GM20431 (cell line): ENCODE results near the gene TRIM39.
"Not testable (repeated sequence)": the region's sequence is repeated elsewhere in the genome, so short reads cannot be mapped to it uniquely, and the experiment has no call there.

Experiments used
- in situ Hi-C: fragments of 300-500 bp; cut with MseI, MboI; formaldehyde crosslinking; loops from one replicate; pipeline ENCODE4 v1.15.0; 2020; ENCODE audit warnings: low sequenced_read_pairs; ENCODE audit not compliant: unreplicated experiment

The TRIM39 gene

GRCh38 chr6:30326526-30327231 lies at the start of gene TRIM39:
TRIM39 (plus strand) TSS chr6:30326927; CDS start chr6:30329318, 2,391 bp downstream.
- in situ Hi-C loops: no loop called here

GRCh38 chr6:30280988-30281387 lies 45.7 kb upstream of the TRIM39 start:
- in situ Hi-C loops: not testable (repeated sequence)

DNA sequence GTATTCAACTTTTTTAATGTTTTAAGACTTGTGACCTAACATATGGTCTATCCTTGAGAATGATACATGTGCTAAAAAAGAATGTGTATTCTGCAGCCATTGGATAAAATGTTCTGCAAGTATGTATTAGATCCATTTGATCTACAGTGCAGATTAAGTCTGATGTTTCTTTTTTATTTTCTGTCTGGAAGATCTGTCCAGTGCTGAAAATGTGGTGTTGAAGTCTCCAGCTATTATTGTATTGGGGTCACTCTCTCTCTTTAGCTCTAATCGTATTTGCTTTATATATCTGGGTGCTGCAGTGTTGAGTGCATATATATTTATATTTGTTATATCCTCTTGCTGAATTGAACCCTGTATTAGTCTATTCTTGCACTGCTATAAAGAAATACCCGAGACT lies 44.2 kb upstream of the TRIM39 start:
- in situ Hi-C loops: no loop called here

- in situ Hi-C loops: no loop called here
Measured at GRCh38 chr6:30283761-30284160, 43.0 kb upstream of the TRIM39 start.

GRCh38 chr6:30287139-30287538 lies 39.6 kb upstream of the TRIM39 start:
- in situ Hi-C loops: no loop called here

DNA sequence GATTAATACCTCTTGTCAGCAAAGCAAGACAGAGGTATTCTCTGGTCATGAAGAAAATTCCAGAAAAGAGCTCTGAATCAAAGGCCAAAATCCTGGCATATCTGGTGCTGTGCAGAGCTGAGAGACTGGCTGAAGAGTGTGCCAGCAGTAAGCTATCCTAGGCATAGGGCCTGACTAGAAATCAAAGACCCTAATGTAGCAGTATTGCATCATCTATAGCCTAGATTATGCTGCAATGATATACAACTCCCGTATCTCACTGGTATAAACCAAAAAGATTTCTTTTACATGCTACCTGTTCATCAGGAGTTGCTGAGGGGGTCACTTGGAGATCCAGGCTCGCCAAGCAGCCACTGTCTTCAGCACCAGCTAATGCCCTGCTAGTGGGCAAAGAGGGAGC lies 30.9 kb upstream of the TRIM39 start:
- in situ Hi-C loops: no loop called here

DNA sequence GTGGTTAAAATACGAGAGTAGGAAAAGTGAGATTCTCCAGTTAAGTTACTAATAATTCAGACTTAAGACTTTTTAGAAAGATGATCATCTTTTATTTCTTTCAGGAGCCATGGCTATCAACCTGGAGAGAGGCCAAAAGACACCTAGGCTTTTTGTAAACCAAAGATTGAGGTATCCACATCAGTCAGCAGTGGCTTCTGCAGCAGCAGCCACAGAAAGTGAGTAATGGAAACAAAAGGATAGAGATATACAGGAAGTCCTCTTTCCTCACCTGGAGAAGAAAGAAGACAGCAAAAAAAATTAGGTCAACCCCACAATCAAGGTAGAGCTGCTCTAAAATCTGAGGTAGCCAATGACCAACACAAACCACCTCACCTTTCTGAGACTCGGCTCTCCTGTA lies 22.7 kb upstream of the TRIM39 start:
- in situ Hi-C loops: no loop called here

- in situ Hi-C loops: no loop called here
Measured at GRCh38 chr6:30311101-30311500, 15.6 kb upstream of the TRIM39 start.

DNA sequence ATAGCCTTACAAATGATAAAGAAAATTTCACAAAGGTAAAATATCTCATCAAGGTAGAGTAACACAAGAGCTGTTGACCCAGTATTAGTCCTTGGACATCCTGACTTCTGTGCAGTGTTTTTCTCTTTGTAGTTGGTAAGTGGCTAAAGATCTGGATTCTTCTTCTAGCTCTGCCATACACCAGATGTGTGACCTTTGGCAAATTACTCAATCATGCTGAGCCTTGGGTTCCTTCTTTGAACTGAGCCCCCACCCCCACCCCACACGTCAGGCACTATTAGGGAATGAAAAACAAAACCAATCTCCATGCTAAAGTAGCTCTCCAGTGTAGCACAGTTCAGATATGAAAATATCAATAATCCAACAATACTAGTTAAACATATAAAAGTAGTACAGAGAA lies 15.1 kb upstream of the TRIM39 start:
- in situ Hi-C loops: no loop called here

DNA sequence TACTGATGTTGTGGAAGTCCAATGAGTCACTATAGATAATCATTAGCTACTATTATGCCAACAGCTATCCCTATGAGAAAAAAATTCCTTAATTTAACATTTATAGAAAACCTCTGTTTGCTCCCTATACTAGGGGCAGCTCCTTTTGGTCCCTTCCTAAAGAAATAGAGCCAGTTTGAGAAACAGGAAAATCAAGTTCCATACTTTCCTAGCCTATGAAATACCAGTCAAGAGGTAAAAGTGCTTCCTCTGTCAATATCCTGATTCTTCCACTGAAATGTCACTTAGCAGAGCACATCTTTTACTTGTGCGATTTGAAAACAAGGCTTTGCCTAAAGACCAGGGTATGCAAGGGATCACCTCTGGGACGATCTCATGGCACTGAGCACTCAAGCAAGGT lies 14.5 kb upstream of the TRIM39 start:
- in situ Hi-C loops: no loop called here

GRCh38 chr6:30312676-30313321 lies 13.9 kb upstream of the TRIM39 start:
- in situ Hi-C loops: no loop called here

DNA sequence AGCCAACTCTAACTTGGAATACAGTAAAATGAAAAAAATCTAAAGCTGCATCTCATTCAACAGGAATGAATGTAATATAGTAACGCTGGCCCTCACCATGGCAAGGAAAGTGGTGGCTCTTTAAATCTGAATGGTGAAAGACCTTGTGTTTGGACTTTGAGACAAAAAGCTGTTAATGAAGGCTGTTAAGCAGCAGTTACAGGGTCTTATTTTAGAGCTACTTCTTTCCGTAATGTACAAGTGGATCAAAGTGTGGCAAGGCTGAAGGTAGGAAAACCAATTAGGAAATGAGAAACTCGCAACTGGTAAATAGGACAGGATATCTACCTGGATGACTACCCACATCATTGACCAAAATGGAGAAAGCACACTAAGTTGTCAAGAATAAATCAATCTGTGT lies 11.6 kb upstream of the TRIM39 start:
- in situ Hi-C loops: no loop called here

GRCh38 chr6:30317913-30318589 lies 8.7 kb upstream of the TRIM39 start:
- in situ Hi-C loops: no loop called here

- in situ Hi-C loops: no loop called here
Measured at GRCh38 chr6:30319146-30319835, 7.4 kb upstream of the TRIM39 start.

DNA sequence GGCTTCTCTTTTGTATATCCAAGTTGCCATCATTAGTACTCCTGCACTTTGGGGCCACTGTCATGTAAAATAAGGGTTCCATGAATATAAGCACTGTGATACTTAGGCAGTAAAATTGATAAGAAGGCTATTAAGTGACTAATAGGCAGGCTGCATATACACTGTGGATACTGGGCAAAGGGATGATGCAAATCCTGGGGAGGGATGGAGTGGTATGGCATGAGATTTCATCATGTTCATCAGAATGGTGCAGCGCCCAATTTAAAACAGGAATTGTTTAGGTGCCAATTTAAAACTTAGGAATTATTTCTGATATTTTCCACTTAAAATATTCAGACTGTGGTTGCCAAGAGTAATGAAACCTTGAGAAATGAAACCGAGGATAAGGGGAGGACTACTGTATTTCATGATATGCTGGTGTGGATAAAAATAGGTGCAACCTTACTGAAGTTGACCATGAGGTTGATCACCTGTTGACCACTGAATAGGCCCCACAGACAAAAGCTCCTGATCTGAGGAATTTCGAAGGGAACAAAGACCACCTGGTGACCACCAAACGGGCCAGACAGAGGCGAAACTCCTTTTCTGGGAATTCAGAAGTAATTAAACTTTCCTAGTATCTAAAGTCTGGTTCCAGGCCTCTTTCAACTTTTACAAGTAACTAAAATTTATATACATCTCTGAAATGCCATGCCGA lies 4.9 kb upstream of the TRIM39 start:
- in situ Hi-C loops: no loop called here

DNA sequence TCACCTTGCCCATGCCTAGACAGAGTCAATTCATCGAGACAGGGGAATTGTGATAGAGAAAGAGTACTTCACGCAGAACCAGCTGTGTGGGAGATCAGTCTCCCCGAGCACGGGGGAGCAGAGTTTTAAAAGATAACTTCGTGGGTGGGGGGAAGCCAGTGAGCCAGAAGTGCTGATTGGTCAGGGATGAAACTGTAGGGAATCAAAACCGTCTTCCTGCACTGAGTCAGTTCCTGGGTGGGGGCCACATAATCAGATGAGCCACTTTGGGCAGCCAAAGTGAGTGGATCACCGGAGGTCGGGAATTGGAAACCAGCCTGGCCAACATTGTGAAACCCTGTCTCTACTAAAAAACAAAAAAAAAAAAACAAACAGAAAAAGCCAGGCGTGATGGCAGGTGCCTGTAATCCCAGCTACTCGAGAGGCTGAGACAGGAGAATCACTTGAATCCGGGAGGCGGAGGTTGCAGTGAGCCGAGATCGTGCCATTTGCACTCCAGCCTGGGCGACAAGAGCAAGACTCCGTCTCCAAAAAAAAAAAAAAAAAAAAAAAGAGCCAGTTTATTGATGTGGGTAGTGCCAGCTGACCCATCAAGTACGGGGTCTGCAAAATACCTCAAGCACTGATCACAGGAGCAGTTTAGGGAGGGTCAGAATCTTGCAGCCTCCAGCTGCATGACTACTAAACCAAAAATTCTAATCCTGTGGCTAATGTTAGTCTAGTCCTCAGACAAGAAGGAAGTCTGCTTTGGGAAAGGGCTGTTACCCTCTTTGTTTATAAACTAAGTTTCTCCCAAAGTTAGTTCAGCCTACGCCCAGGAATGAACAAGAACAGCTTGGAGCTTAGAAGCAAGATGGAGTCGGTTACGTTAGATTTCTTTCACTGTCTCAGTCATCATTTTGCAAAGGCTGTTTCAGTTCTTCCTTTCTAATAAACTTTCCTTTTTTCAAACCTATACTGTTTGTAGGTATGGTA lies 3.9 kb upstream of the TRIM39 start:
- in situ Hi-C loops: no loop called here

GRCh38 chr6:30323806-30324205 lies 2.9 kb upstream of the TRIM39 start:
- in situ Hi-C loops: no loop called here

GRCh38 chr6:30325150-30325872 lies 1.4 kb upstream of the TRIM39 start:
- in situ Hi-C loops: no loop called here
